ENCODE data around the gene MARK1.
A peak's percentile ranks its signal among the peaks of the same experiment; 100 is the strongest.

MARK1 gene

GRCh38 chr1:220491891-220492290, 36.0 kb upstream of the MARK1 start:
- no peak for DNase-seq (ENCODE audit: low read depth)
- TF ChIP-seq, protein P1, sequence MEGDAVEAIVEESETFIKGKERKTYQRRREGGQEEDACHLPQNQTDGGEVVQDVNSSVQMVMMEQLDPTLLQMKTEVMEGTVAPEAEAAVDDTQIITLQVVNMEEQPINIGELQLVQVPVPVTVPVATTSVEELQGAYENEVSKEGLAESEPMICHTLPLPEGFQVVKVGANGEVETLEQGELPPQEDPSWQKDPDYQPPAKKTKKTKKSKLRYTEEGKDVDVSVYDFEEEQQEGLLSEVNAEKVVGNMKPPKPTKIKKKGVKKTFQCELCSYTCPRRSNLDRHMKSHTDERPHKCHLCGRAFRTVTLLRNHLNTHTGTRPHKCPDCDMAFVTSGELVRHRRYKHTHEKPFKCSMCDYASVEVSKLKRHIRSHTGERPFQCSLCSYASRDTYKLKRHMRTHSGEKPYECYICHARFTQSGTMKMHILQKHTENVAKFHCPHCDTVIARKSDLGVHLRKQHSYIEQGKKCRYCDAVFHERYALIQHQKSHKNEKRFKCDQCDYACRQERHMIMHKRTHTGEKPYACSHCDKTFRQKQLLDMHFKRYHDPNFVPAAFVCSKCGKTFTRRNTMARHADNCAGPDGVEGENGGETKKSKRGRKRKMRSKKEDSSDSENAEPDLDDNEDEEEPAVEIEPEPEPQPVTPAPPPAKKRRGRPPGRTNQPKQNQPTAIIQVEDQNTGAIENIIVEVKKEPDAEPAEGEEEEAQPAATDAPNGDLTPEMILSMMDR (IDR thresholded peaks at IDR 0.05; ENCODE audit: insufficient read depth, low read depth, low read length, missing control alignments): no peak
- no peak overlapping the region for H3K4me3 ChIP-seq (ENCODE audit: low read length)

GRCh38 chr1:220497220-220497947, 30.6 kb upstream of the MARK1 start:
- H3K4me3 ChIP-seq (ENCODE audit: low read length): no peak overlapping the region
- TF ChIP-seq, protein P1 (IDR thresholded peaks at IDR 0.05; ENCODE audit: insufficient read depth, low read depth, low read length, missing control alignments): no peak
- DNase-seq (ENCODE audit: low read depth): peak; percentile 89

DNA sequence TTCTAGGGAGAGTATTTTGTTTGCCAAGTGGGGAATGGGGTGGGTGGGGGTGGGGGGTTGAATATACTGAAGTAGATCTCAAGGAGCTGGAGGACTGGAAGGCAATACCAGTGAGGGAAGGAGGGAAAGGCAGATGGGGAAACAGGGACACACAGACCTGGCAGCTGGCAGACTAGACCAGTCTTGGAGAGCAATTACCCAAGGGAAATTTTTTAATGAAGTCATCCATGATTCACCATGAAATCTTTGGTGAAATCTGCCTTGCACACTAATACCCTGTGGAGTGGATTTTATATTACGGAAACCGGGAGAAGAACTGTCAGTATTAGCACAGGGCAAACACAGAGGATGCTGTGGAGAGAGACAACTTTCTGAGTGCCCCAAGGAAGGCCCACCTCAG, 29.7 kb upstream of the MARK1 start:
- no peak overlapping the region for H3K4me3 ChIP-seq (ENCODE audit: low read length)
- TF ChIP-seq, protein P1 (IDR thresholded peaks at IDR 0.05; ENCODE audit: insufficient read depth, low read depth, low read length, missing control alignments): no peak
- DNase-seq (ENCODE audit: low read depth): peak; percentile 90

DNA sequence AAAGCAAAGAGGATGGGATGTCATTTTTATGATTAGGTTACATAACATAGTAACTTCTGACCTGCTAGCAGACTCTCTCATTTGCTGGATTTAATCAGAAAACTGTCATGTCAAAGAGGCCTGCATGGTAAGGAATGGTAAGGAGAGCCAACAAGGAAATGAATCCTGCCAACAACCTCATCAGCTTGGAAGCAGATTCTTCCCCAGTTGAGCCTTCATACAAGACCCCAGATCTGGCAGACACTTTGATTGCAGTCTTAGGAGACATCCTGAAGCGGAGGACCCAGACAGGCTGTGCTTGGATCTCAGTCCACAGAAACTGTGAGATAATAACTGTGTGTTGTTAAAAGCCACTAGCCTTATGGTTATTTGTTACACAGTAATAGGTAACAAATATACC, 27.6 kb upstream of the MARK1 start:
- TF ChIP-seq, protein P1 (IDR thresholded peaks at IDR 0.05; ENCODE audit: insufficient read depth, low read depth, low read length, missing control alignments): no peak
- H3K4me3 ChIP-seq (ENCODE audit: low read length): no peak overlapping the region
- DNase-seq (ENCODE audit: low read depth): no peak

- TF ChIP-seq, protein P1 (IDR thresholded peaks at IDR 0.05; ENCODE audit: insufficient read depth, low read depth, low read length, missing control alignments): no peak
- H3K4me3 ChIP-seq (ENCODE audit: low read length): no peak overlapping the region
- no peak for DNase-seq (ENCODE audit: low read depth)
Measured at GRCh38 chr1:220504329-220504728, 23.6 kb upstream of the MARK1 start.

GRCh38 chr1:220507085-220507484, 20.9 kb upstream of the MARK1 start:
- no peak for DNase-seq (ENCODE audit: low read depth)
- TF ChIP-seq, protein P1 (IDR thresholded peaks at IDR 0.05; ENCODE audit: insufficient read depth, low read depth, low read length, missing control alignments): no peak
- H3K4me3 ChIP-seq (ENCODE audit: low read length): no peak overlapping the region

GRCh38 chr1:220511179-220511578, 16.8 kb upstream of the MARK1 start:
- H3K4me3 ChIP-seq (ENCODE audit: low read length): no peak overlapping the region
- peak; percentile 97 for DNase-seq (ENCODE audit: low read depth)
- TF ChIP-seq, protein P1 (IDR thresholded peaks at IDR 0.05; ENCODE audit: insufficient read depth, low read depth, low read length, missing control alignments): no peak

Data from epithelial cell of esophagus (primary cell).